Stomach (tissue), 4 donors: ENCODE results near the gene COL25A1.

Source experiments
- CTCF ChIP-seq, 7 experiments: fragments of 450-650 bp in 4 of 7; fragments of 200-600 bp in 3 of 7; sonication (generic) in 3 of 7; IDR thresholded peaks; one replicate each; pipeline ENCODE4 v1.5.1; 2016 to 2019; ENCODE audit warnings: antibody characterized with exemption in 7 of 7, control low read depth in 2 of 7, mild to moderate bottlenecking in 1 of 7
- EP300 ChIP-seq: sonication (generic); formaldehyde crosslinking; IDR thresholded peaks from one replicate; pipeline ENCODE4 v1.6.1; 2017; ENCODE audit warnings: antibody characterized with exemption
- POLR2A ChIP-seq, 4 donors: fragments of 450-650 bp; IDR thresholded peaks; one replicate each; pipeline ENCODE4 v1.6.1; 2016; ENCODE audit warnings: antibody characterized with exemption in 4 of 4, control low read depth in 2 of 4, mild to moderate bottlenecking in 1 of 4, moderate library complexity in 1 of 4
- POLR2AphosphoS5 ChIP-seq, 3 donors: sonication (generic); formaldehyde crosslinking; IDR thresholded peaks; one replicate each; pipeline ENCODE4 v1.6.1; 2016; ENCODE audit warnings: antibody characterized with exemption in 3 of 3

GRCh38 chr4:109263721-109264120 lies 38.7 kb downstream of the COL25A1 start:
- TF ChIP-seq CTCF (IDR thresholded peaks at IDR 0.05) (no peak), POLR2A (IDR thresholded peaks at IDR 0.05) (no peak), EP300 (no peak), POLR2AphosphoS5 (IDR thresholded peaks at IDR 0.05) (no peak)
